ENCODE data around the gene FGF4. TPM values are rescaled to one million over a fixed set of nuclear protein-coding genes. Genes with fewer than 3 reads are reported as not detected.
A peak's percentile ranks its signal among the peaks of the same experiment; 100 is the strongest.

Gene FGF4
- not detected for total RNA-seq
- not detected for polyA plus RNA-seq (ENCODE audit: insufficient read length in 6 of 6)
- long read RNA-seq, donor 1: 0 reads
- long read RNA-seq, donor 2: 0 reads
- long read RNA-seq, donor 3: 0 reads
- long read RNA-seq, donor 4: 0 reads
- long read RNA-seq, donor 5: 0 reads
- long read RNA-seq, donor 6: 0 reads
- long read RNA-seq, donor 7: 0 reads
- long read RNA-seq, donor 8: 0 reads
- long read RNA-seq, donor 9: 0 reads
- long read RNA-seq, donor 10: 0 reads
- long read RNA-seq, donor 11: 0 reads
- long read RNA-seq, donor 12, partial matches to known transcripts: 0 of 2 reads
- long read RNA-seq, donor 12, other reads (novel, unspliced or antisense): 0 of 2 reads

DNA sequence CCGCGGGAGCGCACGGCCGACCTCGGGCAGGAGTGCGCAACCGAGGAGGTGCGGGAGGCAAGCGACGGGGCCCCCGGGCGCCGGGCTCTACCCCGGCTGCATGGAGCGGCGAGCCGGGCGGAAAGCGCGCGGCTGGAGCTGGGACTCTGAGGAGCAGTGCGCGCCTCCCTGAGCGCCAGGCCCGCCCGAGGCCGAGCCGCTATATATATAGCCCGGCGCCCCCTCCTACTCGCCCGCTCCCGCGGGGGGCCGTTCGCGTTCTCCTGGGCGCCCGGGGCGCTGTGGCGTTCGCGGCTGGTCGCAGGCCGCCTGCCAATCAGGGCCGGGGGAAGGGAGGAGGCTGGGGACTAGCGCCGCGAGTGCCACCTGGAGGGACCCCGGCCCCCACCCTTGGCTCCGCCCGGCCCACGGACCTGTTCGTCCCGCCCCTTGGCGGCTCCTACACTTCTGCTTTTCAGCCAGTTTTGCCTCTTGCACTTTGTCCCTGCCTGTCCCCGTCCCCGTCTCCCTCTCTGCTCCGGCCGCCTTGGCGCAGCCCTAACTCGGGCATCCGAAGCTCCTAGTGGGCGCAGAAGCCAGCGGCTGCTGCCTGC lies at the start of gene FGF4:
FGF4 (minus strand) TSS at position 179 of the 593 bp plus-strand sequence. CDS start 257 bp downstream, outside the sequence.
- no peak for TF ChIP-seq CTCF (IDR thresholded peaks at IDR 0.05)
- intact Hi-C loops (cut with DNase I): no loop called here
- Histone ChIP-seq H3K9me3 (no peaks in the 10 kb centered on the region), H3K4me1 (no peaks in the 10 kb centered on the region), H3K4me3 (no peak within 1 kb of the TSS), H3K27me3 (peaks cover 51 to 90% of the 10 kb centered on the region in 2 donors), H3K27ac (no peak within 1 kb of the TSS), H3K36me3 (no peaks in the 10 kb centered on the region)
- ATAC-seq (no peak), DNase-seq (peak in 1 of 4 donors; percentile 64)

GRCh38 chr11:69823641-69824265 lies 48.6 kb upstream of the FGF4 start:
- Histone ChIP-seq H3K4me1 (no peaks in the 10 kb centered on the region), H3K9me3 (peaks cover 0 to 2% of the 10 kb centered on the region in 2 donors), H3K27me3 (peaks cover 27 to 74% of the 10 kb centered on the region in 2 donors), H3K4me3 (no peak overlapping the region), H3K27ac (no peak overlapping the region), H3K36me3 (no peaks in the 10 kb centered on the region)
- peak in 1 of 4 donors; percentile 20 for DNase-seq
- no peak for ATAC-seq
- intact Hi-C loops (cut with DNase I): no loop called here
- no peak for TF ChIP-seq CTCF (IDR thresholded peaks at IDR 0.05)

DNA sequence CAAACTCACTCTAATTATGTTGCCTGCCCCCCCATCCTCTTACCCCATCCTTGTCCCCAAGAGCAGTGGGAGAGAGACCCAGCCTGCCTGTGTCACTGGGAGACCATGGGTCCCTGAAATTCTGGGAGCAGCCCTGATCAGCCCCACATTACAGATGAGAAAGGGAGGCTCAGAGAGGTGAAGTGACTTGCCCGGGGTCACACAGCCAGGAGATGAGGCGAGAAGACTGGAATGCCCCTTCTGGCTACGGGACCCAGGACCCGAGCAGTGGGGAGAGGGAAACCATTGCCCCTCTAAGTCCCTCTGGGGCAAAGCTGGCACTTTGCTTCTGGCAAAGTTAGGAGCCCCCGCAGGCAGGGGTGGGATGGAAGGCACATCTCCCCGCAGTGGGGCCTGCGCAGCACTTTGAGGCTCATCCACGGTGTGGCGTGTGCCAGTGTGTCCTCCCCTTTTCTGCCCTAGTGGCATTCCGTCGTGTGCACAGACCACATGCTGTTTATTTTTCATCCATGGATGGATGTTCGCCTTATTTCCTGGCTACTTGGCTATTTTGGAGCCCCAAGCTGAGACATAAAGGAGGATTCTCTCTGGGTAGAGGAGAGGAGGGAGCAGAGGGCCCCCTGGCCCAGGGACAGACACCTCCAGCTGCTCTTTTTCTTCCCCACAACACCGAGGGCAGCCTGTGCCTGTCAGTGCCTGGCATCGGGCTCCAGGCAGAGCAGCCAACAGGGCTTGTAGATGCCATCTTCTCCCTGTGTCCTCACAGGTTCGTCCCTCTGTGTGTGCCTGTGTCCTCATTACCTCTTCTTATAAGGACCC lies 47.7 kb upstream of the FGF4 start:
- TF ChIP-seq CTCF (IDR thresholded peaks at IDR 0.05): no peak
- Histone ChIP-seq H3K4me1 (no peaks in the 10 kb centered on the region), H3K27me3 (peaks cover 35 to 83% of the 10 kb centered on the region in 2 donors), H3K9me3 (peaks cover 0 to 2% of the 10 kb centered on the region in 2 donors), H3K4me3 (no peak overlapping the region), H3K27ac (no peak overlapping the region), H3K36me3 (no peaks in the 10 kb centered on the region)
- intact Hi-C loops (cut with DNase I): no loop called here
- DNase-seq: peak in 1 of 4 donors; percentile 59
- ATAC-seq: no peak

DNA sequence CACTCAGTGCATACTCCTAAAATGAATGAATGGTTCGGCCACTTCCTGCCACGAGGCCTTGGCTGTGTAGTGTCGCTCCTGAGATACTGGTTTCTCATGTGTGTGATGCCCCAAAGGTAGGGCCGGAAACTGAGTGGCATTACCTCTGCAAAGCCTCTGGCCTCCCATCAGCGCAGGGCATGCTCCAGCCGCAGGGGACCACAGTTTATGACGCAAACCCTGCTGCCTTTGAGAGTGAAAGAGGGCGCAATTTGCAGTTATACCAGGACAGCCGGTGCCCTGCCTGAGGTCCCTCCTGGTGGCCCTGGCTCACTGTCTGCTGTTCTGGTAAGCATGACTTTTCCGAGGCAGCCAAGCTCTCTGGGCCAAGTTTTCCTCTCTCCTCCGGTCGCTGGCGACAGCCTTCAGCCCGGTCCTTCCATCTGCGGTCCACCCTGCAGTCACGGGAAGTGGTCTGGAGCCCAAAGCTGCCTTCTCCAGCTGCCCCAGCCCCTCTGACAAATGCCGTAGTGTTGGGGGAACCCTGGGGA lies 46.4 kb upstream of the FGF4 start:
- Histone ChIP-seq H3K4me1 (no peaks in the 10 kb centered on the region), H3K9me3 (no peaks in the 10 kb centered on the region), H3K36me3 (no peaks in the 10 kb centered on the region), H3K4me3 (no peak overlapping the region), H3K27me3 (peaks cover 49 to 96% of the 10 kb centered on the region in 2 donors), H3K27ac (no peak overlapping the region)
- DNase-seq (peak in 1 of 4 donors; percentile 45), ATAC-seq (no peak)
- intact Hi-C loops (cut with DNase I): no loop called here
- no peak for TF ChIP-seq CTCF (IDR thresholded peaks at IDR 0.05)
